Nephron (organoid): ENCODE data around the gene EXOG.

ENCODE experiments used
- H3K27ac Mint-ChIP-seq, 3 experiments: 2 replicates each; pipeline ENCODE4 v1.8.0; 2020; ENCODE audit warnings: mixed read lengths in 3 of 3, mild to moderate bottlenecking in 2 of 3, moderate library complexity in 1 of 3
- H3K27me3 Mint-ChIP-seq: 2 replicates; pipeline ENCODE4 v1.8.0; 2021; ENCODE audit warnings: low read depth, mild to moderate bottlenecking, moderate library complexity, mixed read lengths
- H3K36me3 Mint-ChIP-seq: 2 replicates; pipeline ENCODE4 v1.8.0; 2020; ENCODE audit warnings: low read depth, mixed read lengths
- H3K4me1 Mint-ChIP-seq: 2 replicates; pipeline ENCODE4 v1.8.0; 2020; ENCODE audit warnings: mixed read lengths
- H3K4me3 Mint-ChIP-seq, 3 experiments: 2 replicates each; pipeline ENCODE4 v1.8.0; 2020; ENCODE audit warnings: mild to moderate bottlenecking in 3 of 3, mixed read lengths in 3 of 3, moderate library complexity in 2 of 3
- H3K9me3 Mint-ChIP-seq: 2 replicates; pipeline ENCODE4 v1.8.0; 2020; ENCODE audit warnings: mixed read lengths
- CTCF ChIP-seq, 3 experiments: fragments of 200-600 bp; sonication (generic); IDR thresholded peaks; one replicate each; pipeline ENCODE4 v1.5.0; 2021; ENCODE audit warnings: antibody characterized with exemption in 3 of 3; ENCODE audit not compliant: unreplicated experiment in 3 of 3

Gene EXOG

GRCh38 chr3:38538773-38539353 is 42.7 kb downstream of the EXOG start:
- TF ChIP-seq CTCF (IDR thresholded peaks at IDR 0.05; ENCODE audit: unreplicated experiment in 3 of 3): no peak
- H3K27me3 Mint-ChIP-seq: no peaks in the 10 kb centered on the region
- peaks cover 11% of the 10 kb centered on the region for H3K4me1 Mint-ChIP-seq
- H3K4me3 Mint-ChIP-seq: no peak overlapping the region
- peaks cover 32% of the 10 kb centered on the region for H3K36me3 Mint-ChIP-seq
- H3K9me3 Mint-ChIP-seq: peaks cover 10% of the 10 kb centered on the region
- H3K27ac Mint-ChIP-seq: no peak overlapping the region

- TF ChIP-seq CTCF (IDR thresholded peaks at IDR 0.05; ENCODE audit: unreplicated experiment in 3 of 3): no peak
- H3K36me3 Mint-ChIP-seq: peaks cover 6% of the 10 kb centered on the region
- H3K27me3 Mint-ChIP-seq: no peaks in the 10 kb centered on the region
- H3K4me3 Mint-ChIP-seq: no peak overlapping the region
- no peaks in the 10 kb centered on the region for H3K9me3 Mint-ChIP-seq
- no peak overlapping the region for H3K27ac Mint-ChIP-seq
- peaks cover 11% of the 10 kb centered on the region for H3K4me1 Mint-ChIP-seq
Measured at GRCh38 chr3:38541806-38542205, 45.7 kb downstream of the EXOG start.

- peaks cover 11% of the 10 kb centered on the region for H3K4me1 Mint-ChIP-seq
- TF ChIP-seq CTCF (IDR thresholded peaks at IDR 0.05; ENCODE audit: unreplicated experiment in 3 of 3): no peak
- H3K27me3 Mint-ChIP-seq: no peaks in the 10 kb centered on the region
- peaks cover 4% of the 10 kb centered on the region for H3K36me3 Mint-ChIP-seq
- no peak overlapping the region for H3K4me3 Mint-ChIP-seq
- no peak overlapping the region for H3K27ac Mint-ChIP-seq
- H3K9me3 Mint-ChIP-seq: no peaks in the 10 kb centered on the region
Measured at GRCh38 chr3:38542401-38543298, 46.5 kb downstream of the EXOG start.

- no peak overlapping the region for H3K4me3 Mint-ChIP-seq
- no peak overlapping the region for H3K27ac Mint-ChIP-seq
- H3K27me3 Mint-ChIP-seq: no peaks in the 10 kb centered on the region
Measured at GRCh38 chr3:38543586-38543985, 47.4 kb downstream of the EXOG start.

GRCh38 chr3:38544926-38545325 is 48.8 kb downstream of the EXOG start:
- no peak overlapping the region for H3K27ac Mint-ChIP-seq
- no peak for TF ChIP-seq CTCF (IDR thresholded peaks at IDR 0.05; ENCODE audit: unreplicated experiment in 3 of 3)
- H3K4me1 Mint-ChIP-seq: peaks cover 11% of the 10 kb centered on the region
- no peaks in the 10 kb centered on the region for H3K36me3 Mint-ChIP-seq
- no peaks in the 10 kb centered on the region for H3K27me3 Mint-ChIP-seq
- H3K9me3 Mint-ChIP-seq: no peaks in the 10 kb centered on the region
- no peak overlapping the region for H3K4me3 Mint-ChIP-seq

More at GRCh38 chr3:38543586-38543985, 47.4 kb downstream of the EXOG start:
- Mint-ChIP-seq H3K4me1 (peaks cover 11% of the 10 kb centered on the region), H3K9me3 (no peaks in the 10 kb centered on the region), H3K36me3 (no peaks in the 10 kb centered on the region)
- no peak for TF ChIP-seq CTCF (IDR thresholded peaks at IDR 0.05; ENCODE audit: unreplicated experiment in 3 of 3)
